ENCODE measurements around the gene KLKB1. TPM values are rescaled to one million over a fixed set of nuclear protein-coding genes. Genes with fewer than 3 reads are reported as not detected.

The KLKB1 gene
- total RNA-seq, 1 experiment from 2014 or later, result not detected

DNA sequence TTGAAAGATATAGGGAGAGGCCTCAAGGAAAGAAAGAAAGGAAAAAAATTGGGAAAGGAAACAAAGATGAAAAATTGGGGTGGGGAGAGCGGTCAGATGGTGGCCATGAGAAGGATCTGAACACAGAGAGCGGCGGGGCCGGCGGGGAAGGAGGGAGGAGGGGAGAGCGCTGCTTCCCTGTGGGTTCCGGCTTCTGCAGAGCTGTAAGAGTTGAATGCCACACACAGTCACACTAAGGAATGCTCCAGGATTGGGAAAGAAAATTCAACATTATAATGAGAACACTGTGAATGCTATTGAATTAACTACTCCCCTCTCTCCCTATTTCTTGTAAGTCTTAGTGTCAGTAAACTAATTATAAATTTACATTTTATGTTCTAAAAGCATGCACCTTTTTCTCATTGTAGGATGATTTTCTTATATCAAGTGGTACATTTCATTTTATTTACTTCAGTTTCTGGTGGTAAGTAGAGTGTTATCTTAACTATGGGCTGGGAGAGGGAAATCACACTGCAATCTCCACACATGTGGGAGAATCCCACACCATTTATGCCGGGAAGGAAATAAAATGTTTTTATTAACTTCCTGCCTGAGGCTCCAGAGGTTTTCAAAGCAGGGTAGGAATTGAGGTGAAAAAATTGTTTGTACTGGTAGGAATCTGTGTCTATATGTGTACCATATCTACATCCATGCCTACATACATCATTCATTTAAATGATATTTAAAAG is 39.6 kb downstream of the KLKB1 start:
- Histone ChIP-seq H3K36me3 (ENCODE audit: control insufficient read depth, insufficient read depth, low read length) (no peaks in the 10 kb centered on the region), H3K4me3 (ENCODE audit: low read depth in 2 of 2, low read length in 2 of 2) (no peak overlapping the region), H3K27me3 (ENCODE audit: control insufficient read depth, insufficient read depth, low read length) (peaks cover 11% of the 10 kb centered on the region), H3K9me3 (ENCODE audit: control insufficient read depth, insufficient read depth, low read depth, low read length) (no peaks in the 10 kb centered on the region), H3K27ac (ENCODE audit: low read length) (no peak overlapping the region), H3K4me1 (ENCODE audit: control insufficient read depth, insufficient read depth, low read length) (no peaks in the 10 kb centered on the region)
- no peak for ATAC-seq
- TF ChIP-seq, protein P1, sequence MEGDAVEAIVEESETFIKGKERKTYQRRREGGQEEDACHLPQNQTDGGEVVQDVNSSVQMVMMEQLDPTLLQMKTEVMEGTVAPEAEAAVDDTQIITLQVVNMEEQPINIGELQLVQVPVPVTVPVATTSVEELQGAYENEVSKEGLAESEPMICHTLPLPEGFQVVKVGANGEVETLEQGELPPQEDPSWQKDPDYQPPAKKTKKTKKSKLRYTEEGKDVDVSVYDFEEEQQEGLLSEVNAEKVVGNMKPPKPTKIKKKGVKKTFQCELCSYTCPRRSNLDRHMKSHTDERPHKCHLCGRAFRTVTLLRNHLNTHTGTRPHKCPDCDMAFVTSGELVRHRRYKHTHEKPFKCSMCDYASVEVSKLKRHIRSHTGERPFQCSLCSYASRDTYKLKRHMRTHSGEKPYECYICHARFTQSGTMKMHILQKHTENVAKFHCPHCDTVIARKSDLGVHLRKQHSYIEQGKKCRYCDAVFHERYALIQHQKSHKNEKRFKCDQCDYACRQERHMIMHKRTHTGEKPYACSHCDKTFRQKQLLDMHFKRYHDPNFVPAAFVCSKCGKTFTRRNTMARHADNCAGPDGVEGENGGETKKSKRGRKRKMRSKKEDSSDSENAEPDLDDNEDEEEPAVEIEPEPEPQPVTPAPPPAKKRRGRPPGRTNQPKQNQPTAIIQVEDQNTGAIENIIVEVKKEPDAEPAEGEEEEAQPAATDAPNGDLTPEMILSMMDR (IDR thresholded peaks at IDR 0.05), result no peak
- TF ChIP-seq, protein P2, sequence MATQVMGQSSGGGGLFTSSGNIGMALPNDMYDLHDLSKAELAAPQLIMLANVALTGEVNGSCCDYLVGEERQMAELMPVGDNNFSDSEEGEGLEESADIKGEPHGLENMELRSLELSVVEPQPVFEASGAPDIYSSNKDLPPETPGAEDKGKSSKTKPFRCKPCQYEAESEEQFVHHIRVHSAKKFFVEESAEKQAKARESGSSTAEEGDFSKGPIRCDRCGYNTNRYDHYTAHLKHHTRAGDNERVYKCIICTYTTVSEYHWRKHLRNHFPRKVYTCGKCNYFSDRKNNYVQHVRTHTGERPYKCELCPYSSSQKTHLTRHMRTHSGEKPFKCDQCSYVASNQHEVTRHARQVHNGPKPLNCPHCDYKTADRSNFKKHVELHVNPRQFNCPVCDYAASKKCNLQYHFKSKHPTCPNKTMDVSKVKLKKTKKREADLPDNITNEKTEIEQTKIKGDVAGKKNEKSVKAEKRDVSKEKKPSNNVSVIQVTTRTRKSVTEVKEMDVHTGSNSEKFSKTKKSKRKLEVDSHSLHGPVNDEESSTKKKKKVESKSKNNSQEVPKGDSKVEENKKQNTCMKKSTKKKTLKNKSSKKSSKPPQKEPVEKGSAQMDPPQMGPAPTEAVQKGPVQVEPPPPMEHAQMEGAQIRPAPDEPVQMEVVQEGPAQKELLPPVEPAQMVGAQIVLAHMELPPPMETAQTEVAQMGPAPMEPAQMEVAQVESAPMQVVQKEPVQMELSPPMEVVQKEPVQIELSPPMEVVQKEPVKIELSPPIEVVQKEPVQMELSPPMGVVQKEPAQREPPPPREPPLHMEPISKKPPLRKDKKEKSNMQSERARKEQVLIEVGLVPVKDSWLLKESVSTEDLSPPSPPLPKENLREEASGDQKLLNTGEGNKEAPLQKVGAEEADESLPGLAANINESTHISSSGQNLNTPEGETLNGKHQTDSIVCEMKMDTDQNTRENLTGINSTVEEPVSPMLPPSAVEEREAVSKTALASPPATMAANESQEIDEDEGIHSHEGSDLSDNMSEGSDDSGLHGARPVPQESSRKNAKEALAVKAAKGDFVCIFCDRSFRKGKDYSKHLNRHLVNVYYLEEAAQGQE (IDR thresholded peaks at IDR 0.05; ENCODE audit: insufficient read depth in 1 of 2, low read depth in 2 of 2, low read length in 1 of 2), result no peak
- TF ChIP-seq POLR2AphosphoS5 (IDR thresholded peaks at IDR 0.05; ENCODE audit: low read depth, low read length) (no peak), SIN3A (IDR thresholded peaks at IDR 0.05; ENCODE audit: borderline replicate concordance, insufficient read depth, low read depth, low read length) (no peak), TCF7L2 (IDR thresholded peaks at IDR 0.05; ENCODE audit: low read depth, low read length) (no peak)
- DNase-seq (ENCODE audit: low read depth, low spot score), result no peak
- in situ Hi-C loops (cut with HindIII; ENCODE audit: low pct_unique_long_range_greater_than_20kb, low sequenced_read_pairs) (no loop called here), intact Hi-C loops (cut with micrococcal nuclease; ENCODE audit: unreplicated experiment) (no loop called here)
- CTCF ChIA-PET, result no interaction called here
- no TSS peak for BruUV-seq (replicated peaks)
- POLR2A ChIA-PET, result no interaction called here

DNA sequence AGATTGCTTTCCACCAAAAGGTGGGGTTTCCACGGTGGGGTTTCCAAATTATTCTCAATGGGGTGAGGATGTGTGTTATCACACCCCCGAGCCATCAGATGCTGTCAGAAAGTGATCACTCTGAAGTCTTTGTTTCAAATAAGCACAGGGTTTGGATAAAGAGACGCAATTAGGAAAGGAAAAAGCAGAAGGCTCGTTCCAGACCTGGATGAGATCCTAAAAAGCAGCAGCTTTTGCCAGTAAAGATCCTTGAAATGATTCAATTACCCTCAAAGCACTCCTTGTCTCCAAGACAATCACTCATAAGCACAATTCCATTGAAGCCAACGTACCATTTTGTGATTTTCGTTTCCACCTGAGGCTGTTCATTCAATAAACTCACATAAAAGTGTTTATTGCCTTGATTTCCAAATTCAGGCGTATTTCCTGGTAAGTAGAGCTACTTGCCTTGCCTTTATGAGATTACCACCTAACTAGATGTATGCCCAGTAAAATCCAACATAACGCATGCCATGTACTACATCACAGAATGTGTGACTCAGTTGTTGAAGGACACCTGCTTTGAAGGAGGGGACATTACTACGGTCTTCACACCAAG is 43.9 kb downstream of the KLKB1 start:
- Histone ChIP-seq H3K27me3 (ENCODE audit: control insufficient read depth, insufficient read depth, low read length) (peaks cover 11% of the 10 kb centered on the region), H3K9me3 (ENCODE audit: control insufficient read depth, insufficient read depth, low read depth, low read length) (no peaks in the 10 kb centered on the region), H3K36me3 (ENCODE audit: control insufficient read depth, insufficient read depth, low read length) (no peaks in the 10 kb centered on the region), H3K27ac (ENCODE audit: low read length) (no peak overlapping the region), H3K4me3 (ENCODE audit: low read depth in 2 of 2, low read length in 2 of 2) (no peak overlapping the region), H3K4me1 (ENCODE audit: control insufficient read depth, insufficient read depth, low read length) (no peaks in the 10 kb centered on the region)
- no peak for ATAC-seq
- intact Hi-C loops (cut with micrococcal nuclease; ENCODE audit: unreplicated experiment), result no loop called here
- ChIA-PET POLR2A (no interaction called here), CTCF (no interaction called here)
- in situ Hi-C loops (cut with HindIII; ENCODE audit: low pct_unique_long_range_greater_than_20kb, low sequenced_read_pairs), result no loop called here
- DNase-seq (ENCODE audit: low read depth, low spot score), result no peak
- BruUV-seq (replicated peaks), result no TSS peak
- TF ChIP-seq POLR2AphosphoS5 (IDR thresholded peaks at IDR 0.05; ENCODE audit: low read depth, low read length) (no peak), SIN3A (IDR thresholded peaks at IDR 0.05; ENCODE audit: borderline replicate concordance, insufficient read depth, low read depth, low read length) (no peak)
- TF ChIP-seq, protein P1 (IDR thresholded peaks at IDR 0.05), result no peak
- TF ChIP-seq, protein P2 (IDR thresholded peaks at IDR 0.05; ENCODE audit: insufficient read depth in 1 of 2, low read depth in 2 of 2, low read length in 1 of 2), result no peak

All from Panc1 (cell line).